Measurements from ENCODE around the gene ST3GAL3.

GRCh38 chr1:43866201-43866600 lies 158.9 kb downstream of the ST3GAL3 start:
- no peak for TF ChIP-seq CTCF (IDR thresholded peaks at IDR 0.05)
- TF ChIP-seq POLR2A (IDR thresholded peaks at IDR 0.05) = no peak
